Erythroblast (primary cell): ENCODE data around the gene NUP210.

Experiments
- GATA1 ChIP-seq: IDR thresholded peaks from 2 replicates; pipeline ENCODE4 v1.6.1; 2011; ENCODE audit warnings: low read depth, mild to moderate bottlenecking, control low read depth, low read length, moderate library complexity
- POLR2A ChIP-seq: IDR thresholded peaks from 2 replicates; pipeline ENCODE4 v1.6.1; 2011; ENCODE audit warnings: mild to moderate bottlenecking, low read length

GRCh38 chr3:13424865-13425617 is 4.9 kb upstream of the NUP210 start:
- TF ChIP-seq POLR2A (no peak), GATA1 (no peak)
